Fibroblast of lung (primary cell): ENCODE results near the gene METAP2. TPM values are rescaled to one million over a fixed set of nuclear protein-coding genes. Genes with fewer than 3 reads are reported as not detected.

Source experiments
- DNase-seq, 2 donors: peaks; one replicate each; pipeline versions ENCODE4 v3.0.0 to v3.0.0-alpha.2; 2010; ENCODE audit warnings: low read depth in 2 of 2
- H2AFZ ChIP-seq: 2 replicates; pipeline ENCODE4 v1.5.1; 2012; ENCODE audit warnings: low read length, control low read depth, inconsistent platforms
- H3K27ac ChIP-seq: 2 replicates; pipeline ENCODE4 v1.5.1; 2011; ENCODE audit warnings: low read length, control low read depth; ENCODE audit not compliant: insufficient read depth
- H3K27me3 ChIP-seq: 2 replicates; pipeline ENCODE4 v1.5.1; 2011; ENCODE audit warnings: mild to moderate bottlenecking, low read length; ENCODE audit not compliant: control insufficient read depth, insufficient read depth
- H3K36me3 ChIP-seq: 2 replicates; pipeline ENCODE4 v1.5.1; 2011; ENCODE audit warnings: low read length; ENCODE audit not compliant: control insufficient read depth, insufficient read depth
- H3K4me1 ChIP-seq: 2 replicates; pipeline ENCODE4 v1.5.1; 2011; ENCODE audit warnings: low read length; ENCODE audit not compliant: control insufficient read depth, insufficient read depth; ENCODE audit errors: extremely low read depth
- H3K4me2 ChIP-seq: 2 replicates; pipeline ENCODE4 v1.5.1; 2011; ENCODE audit warnings: low read length, control low read depth; ENCODE audit not compliant: insufficient read depth; ENCODE audit errors: extremely low read depth
- H3K4me3 ChIP-seq, 4 experiments: fragments of 200-600 bp in 1 of 4; sonication (generic) in 1 of 4; replicated peaks in 1 of 4; 2 replicates each; pipeline ENCODE4 v1.5.1; 2011 to 2016; ENCODE audit warnings: low read length in 4 of 4, low read depth in 3 of 4, mild to moderate bottlenecking in 3 of 4, control low read depth in 2 of 4, inconsistent platforms in 1 of 4, mixed read lengths in 1 of 4; ENCODE audit not compliant: insufficient read depth in 1 of 4; ENCODE audit errors: control extremely low read depth in 1 of 4
- H3K79me2 ChIP-seq: 2 replicates; pipeline ENCODE4 v1.5.1; 2012; ENCODE audit warnings: mild to moderate bottlenecking, low read length, inconsistent platforms; ENCODE audit not compliant: control insufficient read depth, insufficient read depth
- H3K9ac ChIP-seq: 2 replicates; pipeline ENCODE4 v1.5.1; 2011; ENCODE audit warnings: mild to moderate bottlenecking, low read length, control low read depth; ENCODE audit not compliant: insufficient read depth
- H3K9me3 ChIP-seq: 2 replicates; pipeline ENCODE4 v1.5.1; 2012; ENCODE audit warnings: low read depth, low read length; ENCODE audit not compliant: control insufficient read depth, insufficient read depth
- H4K20me1 ChIP-seq: 2 replicates; pipeline ENCODE4 v1.5.1; 2011; ENCODE audit warnings: low read length; ENCODE audit not compliant: control insufficient read depth, insufficient read depth; ENCODE audit errors: extremely low read depth
- EZH2 ChIP-seq: IDR thresholded peaks from 2 replicates; pipeline ENCODE4 v1.5.1; 2012; ENCODE audit warnings: low read length, control low read depth, mild to moderate bottlenecking; ENCODE audit errors: missing control alignments
- polyA plus RNA-seq, 2 donors: library from polyadenylated mRNA; depleted of rRNA in 1 of 2; stranded (reverse) in 1 of 2; unstranded in 1 of 2; fragments of >200 nt; gene quantifications; 2 replicates each; pipeline ENCODE4 v1.2.1, GENCODE V29; 2011 to 2012; ENCODE audit warnings: missing spikeins in 1 of 2
- total RNA-seq: library from RNA; depleted of rRNA; stranded (reverse); fragments of >200 nt; gene quantifications from 2 replicates; pipeline ENCODE4 v1.2.1, GENCODE V29; 2014
- TF ChIP-seq, protein P1 (sequence below), 2 donors: IDR thresholded peaks in 1 of 2; conservative IDR thresholded peaks in 1 of 2; 1 replicate in 1 of 2; 2 replicates in 1 of 2; pipeline ENCODE4 v1.5.1; 2011 to 2012; ENCODE audit warnings: low read length in 2 of 2, control low read depth in 1 of 2, inconsistent platforms in 1 of 2, low read depth in 1 of 2, mild to moderate bottlenecking in 1 of 2

METAP2 gene
- total and polyA plus RNA-seq, 2 donors (not counting 1 experiment from before 2014, with no cell fraction given) = 78.9 to 113 TPM

GRCh38 chr12:95529693-95530225, 55.8 kb downstream of the METAP2 start:
- no peak for DNase-seq
- TF ChIP-seq, protein P1, sequence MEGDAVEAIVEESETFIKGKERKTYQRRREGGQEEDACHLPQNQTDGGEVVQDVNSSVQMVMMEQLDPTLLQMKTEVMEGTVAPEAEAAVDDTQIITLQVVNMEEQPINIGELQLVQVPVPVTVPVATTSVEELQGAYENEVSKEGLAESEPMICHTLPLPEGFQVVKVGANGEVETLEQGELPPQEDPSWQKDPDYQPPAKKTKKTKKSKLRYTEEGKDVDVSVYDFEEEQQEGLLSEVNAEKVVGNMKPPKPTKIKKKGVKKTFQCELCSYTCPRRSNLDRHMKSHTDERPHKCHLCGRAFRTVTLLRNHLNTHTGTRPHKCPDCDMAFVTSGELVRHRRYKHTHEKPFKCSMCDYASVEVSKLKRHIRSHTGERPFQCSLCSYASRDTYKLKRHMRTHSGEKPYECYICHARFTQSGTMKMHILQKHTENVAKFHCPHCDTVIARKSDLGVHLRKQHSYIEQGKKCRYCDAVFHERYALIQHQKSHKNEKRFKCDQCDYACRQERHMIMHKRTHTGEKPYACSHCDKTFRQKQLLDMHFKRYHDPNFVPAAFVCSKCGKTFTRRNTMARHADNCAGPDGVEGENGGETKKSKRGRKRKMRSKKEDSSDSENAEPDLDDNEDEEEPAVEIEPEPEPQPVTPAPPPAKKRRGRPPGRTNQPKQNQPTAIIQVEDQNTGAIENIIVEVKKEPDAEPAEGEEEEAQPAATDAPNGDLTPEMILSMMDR (conservative IDR thresholded peaks at IDR 0.05 in 1 of 2, IDR thresholded peaks at IDR 0.05 in 1 of 2; ENCODE audit: low read depth in 1 of 2, low read length in 2 of 2) = no peak
- no peak for TF ChIP-seq EZH2
- no peak overlapping the region for H3K4me3 ChIP-seq
- peaks cover 3% of the 10 kb centered on the region for H3K4me1 ChIP-seq
- H3K27ac ChIP-seq = no peak overlapping the region
- no peaks in the 10 kb centered on the region for H3K9me3 ChIP-seq
- no peaks in the 10 kb centered on the region for H4K20me1 ChIP-seq
- no peaks in the 10 kb centered on the region for H3K27me3 ChIP-seq
- no peak overlapping the region for H2AFZ ChIP-seq
- H3K36me3 ChIP-seq = no peaks in the 10 kb centered on the region
- no peak overlapping the region for H3K9ac ChIP-seq
- no peaks in the 10 kb centered on the region for H3K79me2 ChIP-seq
- H3K4me2 ChIP-seq = no peak overlapping the region

DNA sequence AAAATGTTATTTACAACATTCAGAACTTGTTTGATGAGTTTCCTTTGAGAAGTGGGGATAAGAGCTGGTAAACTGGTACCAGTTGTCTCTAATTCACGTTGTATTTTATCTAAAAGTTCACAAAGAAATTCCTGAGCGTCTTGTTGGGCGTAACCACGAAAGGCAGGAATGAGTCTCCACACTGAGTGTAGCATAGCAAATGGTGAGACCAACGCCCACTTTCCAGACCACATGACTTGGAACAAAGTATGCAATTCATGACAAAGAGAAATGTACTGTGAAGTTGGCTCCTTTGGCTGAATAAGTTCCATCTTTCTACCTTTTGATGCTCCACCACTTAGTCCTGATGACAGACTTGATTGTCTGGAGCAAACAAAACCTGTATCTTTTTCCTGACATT, 58.9 kb downstream of the METAP2 start:
- Histone ChIP-seq H4K20me1 (no peaks in the 10 kb centered on the region), H3K4me3 (no peak overlapping the region), H3K36me3 (no peaks in the 10 kb centered on the region), H3K79me2 (no peaks in the 10 kb centered on the region), H3K9ac (no peak overlapping the region), H2AFZ (no peak overlapping the region), H3K27me3 (no peaks in the 10 kb centered on the region), H3K4me1 (peaks cover 3% of the 10 kb centered on the region), H3K27ac (no peak overlapping the region), H3K4me2 (no peak overlapping the region), H3K9me3 (no peaks in the 10 kb centered on the region)
- TF ChIP-seq, protein P1 (conservative IDR thresholded peaks at IDR 0.05 in 1 of 2, IDR thresholded peaks at IDR 0.05 in 1 of 2; ENCODE audit: low read depth in 1 of 2, low read length in 2 of 2) = no peak
- TF ChIP-seq EZH2 = no peak
- peak; percentile 27 to 78 for DNase-seq

GRCh38 chr12:95533985-95534384, 60.0 kb downstream of the METAP2 start:
- Histone ChIP-seq H3K4me1 (peaks cover 3% of the 10 kb centered on the region), H3K9me3 (no peaks in the 10 kb centered on the region), H4K20me1 (no peaks in the 10 kb centered on the region), H3K4me3 (no peak overlapping the region), H3K27ac (no peak overlapping the region), H3K4me2 (no peak overlapping the region), H3K9ac (no peak overlapping the region), H3K27me3 (no peaks in the 10 kb centered on the region), H3K36me3 (no peaks in the 10 kb centered on the region), H2AFZ (no peak overlapping the region), H3K79me2 (no peaks in the 10 kb centered on the region)
- DNase-seq = no peak
- TF ChIP-seq, protein P1 (conservative IDR thresholded peaks at IDR 0.05 in 1 of 2, IDR thresholded peaks at IDR 0.05 in 1 of 2; ENCODE audit: low read depth in 1 of 2, low read length in 2 of 2) = no peak
- TF ChIP-seq EZH2 = no peak
